ENCODE results near the gene ROCK2.

The ROCK2 gene

DNA sequence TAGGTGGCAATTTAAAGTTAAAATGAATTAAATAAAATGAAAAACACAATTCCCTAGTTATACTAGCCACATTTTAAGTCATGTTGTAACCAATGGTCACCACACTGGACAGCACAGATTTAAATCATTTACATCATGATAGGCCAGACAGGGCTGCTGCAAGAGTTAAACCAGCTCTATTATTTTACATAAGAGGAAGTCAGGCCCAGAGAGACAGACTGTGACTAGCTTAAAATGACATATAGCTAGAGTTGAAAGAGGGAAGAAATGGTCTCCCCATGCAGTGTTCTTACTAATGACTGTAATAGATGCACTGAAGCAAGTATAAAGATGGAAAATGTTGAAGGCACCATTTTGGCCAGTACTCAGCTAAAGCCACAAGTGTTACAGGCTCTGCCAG lies 119.5 kb downstream of the ROCK2 start:
- DNase-seq = no peak

DNA sequence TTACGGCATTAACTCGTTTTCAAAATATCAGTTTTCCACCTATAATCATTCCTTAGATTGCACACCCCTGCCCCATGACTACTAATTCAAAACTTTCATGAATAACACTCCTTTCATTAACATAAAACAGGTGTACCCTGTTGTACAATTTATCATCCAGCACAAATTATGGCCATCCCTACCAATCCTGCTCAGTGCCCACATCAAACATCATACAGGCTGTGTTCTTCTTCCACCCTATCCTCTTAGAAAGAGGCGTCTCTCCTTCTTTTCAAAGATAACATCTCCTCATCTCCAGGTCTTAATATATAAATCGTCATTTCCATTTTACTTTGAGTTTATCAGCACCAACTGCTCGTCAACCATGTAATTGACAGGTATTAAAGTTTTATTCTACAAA lies 121.6 kb downstream of the ROCK2 start:
- no peak for DNase-seq

DNA sequence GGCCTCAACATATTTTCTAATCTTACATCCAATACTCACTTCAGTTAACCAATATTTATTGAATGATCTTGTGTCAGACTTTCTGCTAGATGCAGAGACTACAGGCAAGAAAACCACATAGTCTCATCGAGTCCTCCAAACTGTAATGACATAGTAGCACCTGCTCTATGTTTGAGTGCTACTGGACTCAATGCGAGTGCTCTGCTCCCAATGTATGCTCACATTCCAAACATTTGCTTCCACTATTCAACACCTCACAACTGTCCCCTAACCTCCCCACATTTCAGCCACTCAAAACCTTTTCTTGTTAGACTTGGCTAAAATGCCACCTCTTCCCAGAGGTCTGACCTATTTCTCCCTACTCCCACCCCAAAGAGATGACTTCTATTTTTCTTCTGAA lies 124.0 kb downstream of the ROCK2 start:
- no peak for DNase-seq

DNA sequence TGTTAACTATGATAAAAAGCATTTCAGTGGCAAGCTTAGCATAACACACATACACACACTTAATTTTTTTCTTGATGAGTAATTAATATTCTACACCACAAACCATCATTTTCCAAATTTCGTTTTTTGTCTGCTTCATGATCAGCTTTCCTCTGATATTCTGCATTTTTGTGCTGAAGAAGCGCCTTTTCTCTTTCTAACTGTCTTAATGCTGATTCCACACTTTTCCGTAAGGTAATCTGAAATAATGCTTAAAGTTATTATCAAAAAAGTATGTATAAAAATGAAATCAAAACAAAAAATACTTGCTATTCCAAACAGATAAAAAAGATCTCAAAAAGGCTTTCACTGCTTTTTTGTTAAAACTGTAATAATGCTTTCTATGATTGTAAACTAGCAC lies 129.0 kb downstream of the ROCK2 start:
- no peak for DNase-seq

DNA sequence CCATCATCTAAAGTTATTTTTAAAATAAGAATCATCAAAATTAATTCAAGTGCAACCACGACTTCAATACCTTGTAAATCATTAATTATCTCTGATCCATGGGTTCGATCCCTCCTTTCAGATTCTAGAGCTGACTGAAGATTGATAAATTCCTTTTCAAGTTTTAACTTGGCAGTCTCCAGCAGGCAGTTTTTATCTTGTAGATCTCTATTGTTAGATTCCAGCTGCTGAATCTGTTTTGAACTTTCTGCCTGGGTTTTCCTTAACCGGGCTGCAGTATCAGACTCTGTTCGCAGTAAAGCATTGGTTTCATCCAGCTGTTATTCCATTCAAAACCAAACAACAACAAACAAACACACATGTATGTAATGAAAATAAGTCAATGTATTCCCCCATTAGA lies 129.7 kb downstream of the ROCK2 start:
- no peak for DNase-seq

DNA sequence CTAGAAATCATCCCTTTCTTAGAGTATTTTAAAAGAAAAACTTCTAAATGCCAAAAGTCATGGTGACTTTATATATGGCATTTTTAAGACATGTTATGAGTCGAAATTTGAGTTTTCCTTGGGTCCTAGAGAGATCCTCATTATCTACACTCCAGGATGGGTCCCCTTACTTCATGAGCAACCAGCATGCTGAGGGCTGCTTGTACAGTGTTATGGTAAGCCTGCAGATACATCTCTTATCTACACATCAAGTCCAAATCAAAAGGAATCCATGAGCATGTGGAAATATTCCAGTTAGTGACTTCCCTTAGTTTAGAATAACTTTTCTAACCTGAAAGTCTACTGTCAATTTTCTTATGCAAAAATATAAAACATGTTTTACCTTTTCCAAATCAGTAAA lies 130.5 kb downstream of the ROCK2 start:
- DNase-seq = no peak

DNA sequence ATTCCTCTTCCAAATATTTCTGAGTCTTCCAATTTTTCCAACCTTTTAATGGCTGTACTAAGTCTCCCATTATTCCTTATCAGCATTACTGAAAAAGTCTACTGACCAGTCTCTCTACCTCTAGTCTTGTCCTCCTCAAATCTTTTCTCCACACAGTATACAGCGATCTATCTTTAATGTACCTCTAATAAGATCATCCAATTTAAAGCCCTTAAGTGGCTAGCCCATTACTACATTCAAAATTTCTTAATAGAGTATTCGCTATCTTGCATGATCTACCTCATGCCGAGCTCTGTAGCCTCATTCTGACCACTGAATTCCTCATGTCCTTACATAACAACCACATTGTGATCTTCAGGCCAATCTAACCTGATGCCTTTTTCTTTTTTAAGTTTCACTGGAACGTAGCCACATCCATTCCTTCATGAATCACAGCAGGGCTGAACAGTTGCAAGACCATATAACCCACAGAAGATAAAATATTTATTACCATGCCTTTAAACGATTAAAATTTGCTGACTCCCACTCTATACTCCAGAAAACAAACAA lies 131.3 kb downstream of the ROCK2 start:
- DNase-seq = no peak

DNA sequence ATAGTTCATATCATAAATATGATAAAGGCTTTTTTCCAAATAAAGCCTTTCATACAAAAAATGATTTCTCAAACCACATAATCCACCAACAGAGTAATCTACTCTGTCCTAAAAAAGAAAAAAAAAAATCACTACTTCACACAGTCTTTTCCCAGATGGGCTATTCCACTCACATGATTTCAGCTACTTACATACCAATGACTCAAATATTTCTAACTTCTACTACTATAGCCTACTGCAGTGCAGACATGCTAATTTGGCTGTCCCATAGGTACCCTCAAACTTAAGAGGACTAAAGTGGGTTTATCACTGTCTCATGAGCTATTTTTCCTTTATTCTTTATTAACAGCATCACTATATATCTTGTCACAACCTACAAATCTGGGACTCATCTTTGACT lies 131.8 kb downstream of the ROCK2 start:
- DNase-seq = no peak

DNA sequence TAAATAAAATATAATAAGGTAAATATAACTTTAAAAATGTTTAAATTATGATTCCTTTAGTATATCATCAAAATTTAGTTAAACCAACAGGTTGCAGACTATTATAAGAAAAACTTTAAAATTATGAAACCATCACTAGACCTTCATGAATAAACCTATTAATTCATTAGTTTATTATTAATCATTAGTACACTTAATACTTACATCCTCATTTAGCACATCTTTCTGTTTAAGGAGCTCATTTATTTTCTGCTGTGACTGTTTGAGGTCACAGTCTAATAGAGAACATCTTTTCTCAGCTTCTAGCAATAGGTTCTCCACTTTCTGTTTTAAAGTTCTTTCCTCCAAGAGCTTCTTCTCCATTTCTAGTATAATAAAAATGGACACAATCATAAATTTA lies 136.4 kb downstream of the ROCK2 start:
- no peak for DNase-seq

DNA sequence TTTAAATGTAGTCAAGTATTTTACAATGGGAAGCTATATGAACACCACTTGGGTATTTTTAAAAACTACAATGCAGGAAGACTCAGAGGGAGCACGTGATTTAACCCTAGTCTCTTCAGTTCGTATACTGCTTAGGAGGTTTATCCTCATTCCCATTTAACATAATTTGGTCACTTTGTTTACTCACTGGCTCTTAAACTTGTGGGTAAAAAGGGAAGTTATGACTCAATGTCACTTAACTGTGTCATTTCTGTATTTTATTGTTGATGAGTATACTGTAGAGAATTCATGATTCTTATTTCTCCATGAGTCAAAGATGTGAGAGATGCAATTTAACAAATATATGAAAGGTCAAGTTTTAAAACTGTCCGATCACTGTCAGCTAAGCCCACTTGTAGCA lies 141.0 kb downstream of the ROCK2 start:
- no peak for DNase-seq

DNA sequence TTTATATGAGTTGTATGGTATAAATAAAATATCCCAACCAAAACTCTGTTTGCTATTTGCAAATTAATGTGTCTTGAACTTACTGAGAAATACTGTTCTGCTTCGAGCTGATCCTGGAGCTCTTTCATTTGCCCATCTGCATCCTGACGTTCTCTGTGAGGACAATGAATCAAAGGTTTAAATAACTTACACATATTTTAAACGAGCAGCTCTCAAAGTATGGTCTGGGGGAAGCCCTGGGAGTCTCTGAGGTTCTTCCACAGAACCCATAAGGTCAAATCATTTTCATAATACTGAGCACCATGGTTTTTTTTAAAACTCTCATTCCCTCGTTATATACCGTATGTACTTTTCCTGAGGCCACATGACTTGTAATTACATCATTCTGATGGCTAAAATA lies 142.5 kb downstream of the ROCK2 start:
- DNase-seq = no peak

DNA sequence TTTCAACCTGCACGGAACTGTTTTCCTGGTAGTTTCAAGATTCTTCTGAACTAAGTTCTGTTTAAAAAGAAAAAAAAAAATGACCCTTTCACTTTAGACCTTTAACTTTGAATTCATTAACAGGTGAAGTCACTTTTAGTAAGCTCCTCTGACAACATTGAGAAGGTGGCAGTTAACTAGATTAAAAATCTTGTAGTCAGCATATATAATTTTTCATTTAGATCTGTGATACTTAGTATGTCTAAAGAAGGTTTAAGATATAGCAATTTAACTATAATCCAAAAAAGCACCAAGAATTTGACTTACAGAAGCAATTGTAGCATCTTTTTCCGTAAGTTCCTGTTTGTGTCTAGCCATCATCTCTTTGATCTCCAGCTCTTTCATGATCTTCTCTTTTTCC lies 143.8 kb downstream of the ROCK2 start:
- no peak for DNase-seq

DNA sequence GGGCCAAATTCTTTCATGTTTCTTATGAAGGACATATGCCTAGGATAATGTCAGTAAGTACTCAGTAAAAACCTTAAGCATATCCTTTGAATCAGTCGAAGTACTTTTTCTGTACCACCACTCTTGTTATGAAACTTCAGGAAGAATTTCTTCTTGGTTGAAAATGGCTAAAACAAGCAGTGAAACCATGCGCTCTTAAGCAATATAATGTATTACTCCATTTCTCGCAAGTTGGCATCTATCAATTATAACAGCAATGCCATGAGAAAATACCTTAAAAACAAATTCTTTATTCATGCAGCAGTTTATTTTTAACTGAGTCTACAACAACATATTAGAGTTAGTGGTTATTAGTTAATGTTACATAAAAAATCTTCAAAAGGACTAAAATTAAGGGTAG lies 148.2 kb downstream of the ROCK2 start:
- DNase-seq = no peak

DNA sequence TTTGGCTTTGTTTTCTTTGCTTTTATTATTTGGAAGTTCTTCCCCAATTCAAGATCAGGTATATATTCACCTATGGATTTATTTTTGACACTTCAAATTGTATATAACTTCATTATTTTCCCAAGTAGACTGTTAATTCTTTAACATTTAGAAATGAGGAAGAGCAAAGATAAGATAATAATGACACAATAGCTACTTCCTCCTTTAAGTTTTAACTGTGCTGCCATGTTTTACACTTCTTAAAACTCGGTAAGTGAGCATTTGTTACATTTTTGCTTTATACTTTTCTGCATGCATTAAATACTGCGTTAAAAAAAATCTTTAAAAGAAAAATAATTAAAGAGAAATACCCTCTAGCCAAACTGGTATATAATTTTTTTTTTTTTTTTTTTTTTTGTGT lies 156.7 kb downstream of the ROCK2 start:
- no peak for DNase-seq

DNA sequence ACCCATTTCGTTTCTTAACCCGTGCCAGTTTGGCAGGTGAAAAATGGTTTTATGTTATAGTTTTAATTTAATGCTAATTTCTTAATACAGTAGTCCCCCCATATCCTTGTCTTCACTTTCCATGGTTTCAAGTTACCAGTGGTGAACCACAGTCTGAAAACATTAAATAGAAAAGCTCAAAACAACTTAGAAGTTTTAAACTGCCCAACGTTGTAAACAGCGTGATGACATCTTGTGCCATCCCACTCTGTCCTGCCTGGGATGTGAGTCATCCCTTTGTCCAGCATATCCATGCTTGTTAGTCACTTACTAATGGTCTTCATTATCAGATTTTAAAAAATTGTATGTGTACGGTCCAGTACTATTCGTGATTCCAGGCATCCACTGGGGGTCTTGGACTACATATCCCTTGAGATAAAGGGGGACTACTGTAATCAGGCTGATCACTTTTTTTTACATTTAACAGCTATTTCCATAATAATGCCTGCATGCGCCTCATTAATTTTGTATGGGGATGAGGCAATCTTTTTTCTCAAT lies 157.3 kb downstream of the ROCK2 start:
- DNase-seq = no peak

DNA sequence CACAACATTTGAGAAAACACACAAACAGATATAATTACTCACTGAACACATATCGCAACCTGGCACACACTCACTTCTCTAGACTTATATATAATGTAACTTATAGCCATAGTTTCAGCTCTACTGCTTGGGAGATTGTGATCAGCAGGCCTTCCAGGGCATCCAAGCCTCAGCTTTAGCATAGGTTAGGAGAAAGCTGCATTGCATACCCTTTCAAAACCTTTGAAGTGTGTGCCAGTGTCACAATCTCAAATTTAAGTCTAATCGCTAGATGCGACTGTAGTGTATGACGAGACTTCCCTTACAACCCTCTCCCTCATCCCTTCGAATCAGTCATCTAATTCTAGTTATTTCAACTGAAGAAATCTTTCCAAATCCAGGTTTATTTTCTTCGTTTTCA lies 158.3 kb downstream of the ROCK2 start:
- no peak for DNase-seq

DNA sequence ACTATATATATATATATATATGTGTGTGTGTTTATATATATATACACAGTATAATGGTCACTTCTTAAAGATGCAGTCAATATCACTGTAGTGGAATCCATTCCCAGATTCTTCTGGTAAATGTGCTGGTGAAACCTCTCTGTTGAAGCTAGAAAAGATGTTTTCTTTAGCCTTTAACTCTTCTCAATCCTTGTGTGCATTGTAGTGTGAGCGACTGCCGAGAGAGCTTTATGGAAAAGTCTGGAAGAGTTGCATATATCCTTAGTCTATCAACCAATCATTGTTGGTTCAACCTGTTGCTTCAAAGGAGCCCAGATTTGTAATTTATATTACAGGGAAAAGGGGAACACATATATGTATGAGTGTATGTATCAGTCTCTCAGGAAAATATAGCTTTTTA lies 161.5 kb downstream of the ROCK2 start:
- DNase-seq = no peak

DNA sequence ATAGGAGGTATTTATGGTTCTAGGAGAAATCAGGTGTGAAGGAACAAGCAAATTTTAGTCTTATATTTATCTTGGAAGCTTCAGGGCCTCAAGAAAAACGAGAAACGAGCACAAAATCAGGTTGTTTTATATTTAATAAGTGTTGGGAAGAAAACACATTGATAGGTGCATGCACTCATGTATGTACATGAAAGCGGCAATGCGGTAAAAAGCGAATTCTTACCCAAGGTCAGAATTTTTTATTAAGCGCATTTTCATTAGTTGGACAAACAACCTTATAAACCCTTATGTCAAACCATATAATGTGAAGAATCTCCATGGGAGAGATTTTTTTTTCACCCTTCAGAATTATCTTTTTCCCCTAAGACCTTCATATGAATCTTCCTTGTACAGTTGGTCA lies 163.8 kb downstream of the ROCK2 start:
- DNase-seq = no peak

DNA sequence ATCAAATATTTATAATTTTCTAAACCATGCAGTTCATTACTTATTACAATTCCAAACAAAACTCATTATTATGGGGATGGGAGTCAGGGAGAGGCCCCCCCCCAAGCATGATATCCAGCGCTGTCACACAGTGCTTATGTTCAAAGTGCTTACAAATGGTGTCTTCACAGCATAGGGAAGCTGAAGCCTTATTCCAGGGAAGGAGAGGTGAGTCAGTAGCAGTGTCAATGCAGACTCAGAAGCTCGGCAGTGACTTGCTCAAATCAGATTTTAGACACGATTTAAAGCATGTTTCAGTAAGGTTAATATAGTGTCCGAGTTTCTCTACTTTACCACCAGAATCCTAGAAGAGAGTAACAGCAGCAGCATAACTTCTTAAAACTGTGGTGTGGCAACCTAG lies 164.5 kb downstream of the ROCK2 start:
- no peak for DNase-seq

DNA sequence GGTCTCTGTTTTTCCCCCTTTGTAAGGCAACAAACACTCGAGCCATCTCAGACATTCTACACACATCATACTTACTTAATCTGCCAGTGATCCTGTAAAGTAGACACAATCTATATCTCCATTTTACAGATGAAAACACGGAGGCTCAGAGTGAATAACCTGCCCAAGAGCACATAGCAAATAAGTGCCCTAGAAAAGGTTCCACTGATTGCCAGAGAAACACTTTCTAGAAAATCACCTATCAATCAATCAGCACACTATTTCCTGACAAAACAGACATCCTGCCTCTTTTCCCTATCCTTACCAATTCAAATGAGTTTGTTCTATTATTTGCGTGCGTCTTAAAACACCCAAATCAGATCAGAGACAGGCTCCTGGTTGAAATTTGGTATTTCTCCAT lies 165.2 kb downstream of the ROCK2 start:
- no peak for DNase-seq

DNA sequence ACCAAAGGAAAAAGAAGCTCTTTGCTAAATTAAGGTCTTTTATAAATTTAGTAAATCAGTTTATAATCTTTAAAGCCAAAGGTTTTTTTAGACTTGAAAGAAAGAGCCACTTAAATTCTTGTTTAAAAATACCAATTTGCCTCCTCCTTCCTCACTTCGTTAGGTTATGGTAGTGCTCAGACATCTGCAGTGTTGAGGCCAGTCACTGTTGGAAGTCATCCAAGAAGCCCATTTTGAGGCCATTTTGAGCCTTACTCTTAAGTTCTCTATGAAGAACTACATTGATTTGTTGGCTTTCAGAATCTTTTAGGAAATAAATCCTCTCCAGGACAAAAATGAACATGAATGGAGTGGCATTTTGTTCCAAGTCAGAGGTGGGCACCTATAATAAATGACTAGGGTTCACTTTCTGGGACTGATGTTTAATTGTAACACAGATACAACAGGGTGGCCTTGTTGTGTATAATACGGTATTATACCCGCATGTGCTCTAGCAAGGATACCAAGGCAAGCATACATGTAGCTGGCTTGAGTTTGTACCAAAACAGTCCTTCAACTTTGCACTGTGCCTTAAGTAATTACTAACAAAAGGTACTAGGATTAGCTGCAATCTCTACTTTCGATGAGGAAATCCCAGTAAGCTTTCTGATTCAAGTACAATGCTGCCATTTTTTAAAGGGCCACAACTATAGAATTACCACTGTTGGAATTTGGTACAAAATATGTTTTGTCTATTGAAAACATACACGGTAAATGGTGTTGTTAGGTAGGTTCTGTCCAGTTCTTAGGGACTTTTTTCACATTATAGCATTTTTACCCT lies 166.4 kb downstream of the ROCK2 start:
- DNase-seq = no peak

DNA sequence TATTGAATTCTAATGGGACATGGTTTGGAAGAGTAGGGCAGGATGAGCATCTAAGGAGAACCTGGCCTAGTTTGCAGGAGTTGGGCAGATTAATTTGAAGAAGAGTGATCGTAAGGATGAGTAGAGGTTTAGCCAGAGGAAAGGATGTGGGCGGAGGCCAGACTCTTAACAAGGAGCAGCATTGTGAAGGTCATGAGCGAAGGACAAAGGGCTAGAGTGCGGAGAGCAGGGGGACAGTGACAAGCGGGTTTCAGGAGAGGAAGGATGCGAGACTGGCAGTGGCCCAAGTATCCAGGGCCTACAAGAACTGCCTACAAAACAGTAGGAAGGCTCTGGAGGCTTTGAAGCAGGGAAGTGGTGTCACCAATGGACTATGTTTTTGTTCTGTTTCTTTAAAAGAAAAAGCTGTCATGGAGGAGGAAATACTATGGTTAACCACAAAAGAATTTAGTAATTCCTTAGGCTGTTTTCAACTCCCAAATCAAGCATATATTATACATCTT lies 169.1 kb downstream of the ROCK2 start:
- DNase-seq = no peak

DNA sequence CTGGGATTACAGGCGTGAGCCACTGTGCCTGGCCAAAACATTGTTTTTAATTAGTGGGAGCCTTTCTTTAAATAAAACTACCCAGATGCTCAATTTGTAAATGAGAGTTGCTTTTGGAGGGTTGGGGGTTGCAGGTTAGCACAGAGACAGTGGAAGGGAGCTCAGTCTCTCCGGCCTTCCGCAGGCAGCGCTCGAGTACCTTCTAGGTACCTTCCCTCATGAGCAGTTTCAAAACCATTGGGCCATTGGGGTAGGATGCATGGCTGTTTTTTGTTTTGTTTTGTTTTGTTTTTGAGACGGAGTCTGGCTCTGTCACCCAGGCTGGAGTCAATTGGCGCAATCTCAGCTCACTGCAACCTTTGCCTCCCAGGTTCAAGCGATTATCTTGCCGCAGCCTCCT lies 170.2 kb downstream of the ROCK2 start:
- DNase-seq = no peak

DNA sequence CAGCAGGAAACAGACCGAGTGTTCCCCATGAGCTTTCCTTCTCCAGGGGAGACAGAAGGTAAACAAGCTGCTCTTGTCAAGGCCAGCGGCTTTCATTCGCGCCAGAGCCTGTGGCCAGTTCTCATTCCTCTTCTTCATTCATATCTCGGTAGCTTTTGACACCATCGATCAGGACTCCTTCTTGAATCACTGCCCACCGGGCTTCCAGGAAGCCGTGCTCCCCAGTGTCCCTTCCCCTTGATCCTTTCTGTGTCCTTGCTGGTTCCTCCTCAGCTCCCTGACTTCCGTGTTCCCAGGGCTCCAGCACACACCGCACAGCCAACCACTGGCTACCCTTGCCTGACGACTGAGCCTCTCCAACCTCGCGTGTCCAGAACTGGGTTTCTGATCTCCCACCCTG lies 175.1 kb downstream of the ROCK2 start:
- DNase-seq = no peak

DNA sequence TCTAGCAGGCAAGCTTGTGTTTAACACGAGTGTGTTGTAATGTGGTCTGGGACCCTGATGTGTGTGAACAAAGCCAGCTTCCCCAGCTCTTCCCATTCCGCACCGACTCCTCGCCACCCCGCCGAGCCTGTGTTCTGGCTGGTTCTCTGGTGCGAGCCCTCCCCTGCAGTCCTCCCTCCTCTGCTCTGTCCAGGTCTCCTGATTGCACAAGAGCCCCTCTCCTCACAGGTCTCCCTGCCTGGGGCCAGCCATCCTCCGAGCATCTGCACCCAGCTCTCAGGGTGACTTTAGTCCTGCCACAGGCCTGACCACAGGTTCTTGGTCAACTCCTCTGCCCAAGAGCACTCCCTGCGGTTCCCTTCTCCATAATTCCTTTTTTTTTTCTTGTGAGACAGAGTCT lies 175.9 kb downstream of the ROCK2 start:
- no peak for DNase-seq
